Muscle of back (tissue), 13 donors: ENCODE data around the gene ADGRL3. TPM values are rescaled to one million over a fixed set of nuclear protein-coding genes. Genes with fewer than 3 reads are reported as not detected.

Source experiments
- DNase-seq, 3 donors: peaks; one replicate each; pipeline versions ENCODE4 v3.0.0 to v3.0.0-alpha.2; 2013
- long read RNA-seq, 9 donors: transcript quantifications; one replicate each; lab custom pipeline, GENCODE V29; 2026
- polyA plus RNA-seq, 10 donors: library from polyadenylated mRNA; unstranded; fragments of 120-200 nt; gene quantifications; one replicate each; pipeline ENCODE4 v1.2.1, GENCODE V29; 2013; ENCODE audit not compliant: insufficient read length in 10 of 10

The ADGRL3 gene
- polyA plus RNA-seq = 10 to 100 TPM; 20.7 to 27.5 (median 23.7) TPM
- long read RNA-seq, donor 1, partial matches to known transcripts = 15 of 15 reads
- long read RNA-seq, donor 1, other reads (novel, unspliced or antisense) = 0 of 15 reads
- long read RNA-seq, donor 2 = 0 reads
- long read RNA-seq, donor 3 = 0 reads
- long read RNA-seq, donor 4 = 0 reads
- long read RNA-seq, donor 5, full-length matches to known transcripts = 1 of 1 reads
- long read RNA-seq, donor 5, partial matches to known transcripts = 0 of 1 reads
- long read RNA-seq, donor 5, other reads (novel, unspliced or antisense) = 0 of 1 reads
- long read RNA-seq, donor 6 = 0 reads
- long read RNA-seq, donor 7 = 0 reads
- long read RNA-seq, donor 8 = 0 reads
- long read RNA-seq, donor 9 = 0 reads

- peak; percentile 51 to 95 (median 89) for DNase-seq
Observed at GRCh38 chr4:61200187-61200915, at the start of gene ADGRL3. Gene ADGRL3, plus strand, starts transcription at chr4:61200326.

DNA sequence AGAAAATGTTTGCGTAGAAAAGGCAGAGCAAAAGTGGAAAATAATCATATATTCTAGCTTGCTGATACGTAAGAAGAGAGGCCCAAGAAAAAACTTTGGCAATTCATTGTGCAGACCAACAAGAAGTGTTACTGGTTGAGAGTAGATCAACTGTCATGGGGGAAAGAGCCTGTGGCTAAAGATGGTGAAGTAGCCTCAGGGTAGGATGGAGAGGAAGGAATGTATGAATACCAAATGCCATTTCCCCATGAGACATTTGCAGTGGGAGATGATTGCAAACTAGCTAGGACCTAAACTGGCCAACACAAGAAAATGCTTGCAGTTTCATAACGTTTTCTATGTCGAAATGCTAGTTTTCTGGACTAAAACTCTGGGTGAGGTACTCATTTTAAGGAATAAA, 47.7 kb upstream of the ADGRL3 start:
- no peak for DNase-seq

GRCh38 chr4:61160478-61160877, 39.6 kb upstream of the ADGRL3 start:
- DNase-seq = no peak

- DNase-seq = no peak
Observed at GRCh38 chr4:61162116-61162515, 38.0 kb upstream of the ADGRL3 start.

DNA sequence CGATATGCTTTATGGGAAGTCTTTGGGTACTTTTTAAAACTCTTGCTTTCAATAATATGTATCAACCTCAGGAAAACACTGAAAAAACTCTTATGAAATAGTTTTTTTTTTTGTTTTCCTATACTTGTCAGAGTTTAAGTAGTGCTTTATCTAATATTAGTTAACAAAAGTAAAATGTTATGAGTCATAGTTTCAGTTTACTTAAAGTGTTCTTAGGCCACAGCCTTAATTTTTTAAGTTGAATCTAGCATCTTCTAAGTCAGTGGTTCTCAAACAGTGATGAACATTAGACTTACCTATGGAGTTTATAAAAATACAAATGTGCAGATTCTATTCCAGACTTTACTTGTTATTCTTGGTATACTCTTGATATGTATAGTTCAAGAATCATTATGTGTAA, 26.3 kb upstream of the ADGRL3 start:
- no peak for DNase-seq

GRCh38 chr4:61175495-61175894, 24.6 kb upstream of the ADGRL3 start:
- no peak for DNase-seq

- no peak for DNase-seq
Observed at GRCh38 chr4:61177367-61177766, 22.8 kb upstream of the ADGRL3 start.

DNA sequence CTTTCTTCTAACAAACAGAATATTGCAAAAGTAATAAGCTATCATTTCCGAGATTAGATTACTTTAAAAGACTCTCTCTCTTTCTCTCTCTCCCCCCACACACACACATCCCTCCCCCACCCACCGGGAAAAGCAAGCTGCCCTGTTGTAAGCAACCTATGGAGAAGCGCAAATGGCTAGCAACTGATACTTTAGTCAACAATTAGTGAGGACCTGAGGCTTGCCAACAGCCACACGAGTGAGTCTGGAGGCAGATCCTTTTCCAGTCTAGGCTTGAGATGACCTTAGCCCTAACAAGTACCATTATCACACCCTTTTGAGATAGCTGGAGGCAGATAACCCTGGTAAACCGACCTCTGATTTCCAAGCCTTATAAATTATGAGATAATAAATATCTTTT, 19.7 kb upstream of the ADGRL3 start:
- no peak for DNase-seq

DNA sequence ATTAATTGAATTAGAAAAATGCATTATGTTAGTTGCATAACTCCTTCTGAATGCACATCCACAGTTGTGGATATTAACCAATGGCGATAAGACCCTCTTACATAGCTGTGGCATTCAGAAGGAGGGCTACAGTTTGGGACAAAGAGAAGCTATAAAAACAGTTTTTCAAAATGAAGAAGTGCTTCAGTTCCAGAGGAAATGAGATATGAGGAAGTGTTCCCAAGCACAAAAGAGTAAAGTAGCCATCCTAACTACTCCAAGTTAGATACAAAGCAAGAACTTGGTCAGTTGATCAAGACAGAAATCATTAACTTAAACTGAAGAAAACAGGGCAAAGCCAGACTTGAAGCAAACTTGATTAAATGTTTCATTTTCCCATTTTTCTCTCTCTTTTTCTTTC, 17.2 kb upstream of the ADGRL3 start:
- no peak for DNase-seq

- no peak for DNase-seq
Observed at GRCh38 chr4:61185288-61185687, 14.8 kb upstream of the ADGRL3 start.

GRCh38 chr4:61192392-61192791, 7.7 kb upstream of the ADGRL3 start:
- no peak for DNase-seq

DNA sequence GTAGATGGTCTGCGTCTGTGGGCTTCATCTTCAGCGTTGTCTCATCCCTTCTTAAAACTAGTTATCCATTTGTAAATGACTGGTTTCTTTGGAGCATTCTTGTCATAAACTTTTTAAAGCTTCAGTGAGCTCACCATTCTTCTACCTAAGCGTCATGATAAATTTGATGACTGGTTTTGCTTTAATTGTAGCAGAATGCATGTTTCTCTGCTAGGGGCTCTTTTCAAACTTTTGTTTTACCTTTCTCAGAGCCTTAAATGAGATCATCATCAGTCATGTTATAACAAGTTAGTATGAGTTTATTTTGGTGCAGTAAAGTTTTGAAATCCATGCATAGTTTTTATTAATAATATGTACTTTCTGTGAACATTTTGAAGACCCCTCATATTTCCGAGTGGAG, 6.3 kb upstream of the ADGRL3 start:
- no peak for DNase-seq

DNA sequence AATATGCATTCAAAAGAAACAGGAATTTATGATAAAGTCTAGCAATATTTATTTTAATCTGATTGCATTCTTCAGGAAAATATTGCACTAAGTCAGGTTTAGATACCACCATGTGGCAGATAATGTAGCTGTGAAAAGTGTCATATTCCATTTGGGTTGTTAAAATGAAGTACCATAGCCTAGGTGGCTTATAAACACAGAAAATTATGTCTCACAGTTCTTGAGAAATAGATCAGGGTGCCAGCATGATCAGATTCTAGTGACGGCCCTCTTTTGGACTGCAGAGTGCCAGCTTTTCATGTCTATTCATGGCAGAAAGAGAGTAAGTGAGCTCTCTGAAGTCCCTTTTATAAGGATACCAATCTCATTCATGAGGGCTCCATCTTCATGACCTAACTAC, 5.6 kb upstream of the ADGRL3 start:
- no peak for DNase-seq

GRCh38 chr4:61195101-61195500, 5.0 kb upstream of the ADGRL3 start:
- DNase-seq = no peak

DNA sequence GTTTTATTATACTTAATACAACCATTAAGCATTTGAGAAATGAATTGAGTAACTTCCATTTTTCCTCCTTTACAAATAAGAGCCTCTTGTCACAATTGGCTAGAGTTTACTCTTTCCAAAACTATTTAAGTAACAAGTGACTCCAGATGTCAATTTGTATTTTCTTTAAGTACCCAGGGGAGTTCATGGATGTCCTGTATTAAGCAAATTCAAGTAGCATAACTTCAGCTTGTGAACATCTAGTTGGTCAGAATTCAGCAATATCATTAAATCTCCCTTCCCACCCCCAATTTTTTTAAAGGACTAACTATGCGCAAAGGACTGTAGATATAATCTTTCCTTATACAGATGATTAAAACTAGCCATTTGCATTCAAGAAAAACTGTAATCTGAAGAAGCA, 1.4 kb upstream of the ADGRL3 start:
- peak; percentile 28 to 76 (median 46) for DNase-seq

GRCh38 chr4:61199873-61200186, 296 bp upstream of the ADGRL3 start:
- no peak for DNase-seq

GRCh38 chr4:61200916-61201526, 895 bp downstream of the ADGRL3 start:
- peak; percentile 40 to 92 (median 67) for DNase-seq

GRCh38 chr4:61201561-61201960, 1.4 kb downstream of the ADGRL3 start:
- peak in 1 of 3 donors; percentile 78 for DNase-seq

DNA sequence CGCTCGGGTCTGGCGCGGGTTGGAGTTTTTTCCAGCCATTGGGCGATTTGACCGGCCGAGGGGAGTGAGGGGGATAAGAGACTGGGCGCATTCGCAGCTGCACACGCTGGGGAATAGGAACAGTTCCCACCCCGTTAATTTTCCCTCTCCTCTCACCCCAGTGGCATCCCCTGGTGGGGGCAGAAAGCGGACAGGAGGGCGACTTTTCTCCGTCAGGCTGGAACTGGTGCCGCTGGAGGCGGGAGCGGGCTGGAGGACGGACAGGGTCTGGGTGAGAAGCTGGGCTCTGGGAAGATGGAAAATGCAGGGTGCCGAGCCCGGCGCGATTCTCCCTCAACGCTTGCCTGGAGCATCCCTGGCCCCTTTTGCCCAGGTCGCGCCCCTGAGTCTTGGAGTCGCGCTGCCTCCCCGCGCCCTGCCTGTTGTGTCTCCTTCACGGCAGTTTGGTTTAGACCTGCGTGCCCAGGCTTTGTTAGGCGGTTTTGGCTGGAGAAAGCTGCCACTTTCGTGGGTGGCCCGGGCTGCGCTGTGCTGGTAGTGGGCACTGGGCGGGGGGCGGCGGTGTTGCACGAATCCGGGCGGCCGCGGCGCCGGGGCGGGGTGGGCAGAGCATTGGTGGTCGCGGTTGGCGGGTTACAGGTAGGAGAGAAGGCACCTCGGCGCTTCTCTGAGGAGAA, 2.0 kb downstream of the ADGRL3 start:
- DNase-seq = peak in 1 of 3 donors; percentile 78

- peak; percentile 34 to 86 (median 44) for DNase-seq
Observed at GRCh38 chr4:61202638-61203435, 2.7 kb downstream of the ADGRL3 start.

GRCh38 chr4:61203436-61203790, 3.3 kb downstream of the ADGRL3 start:
- no peak for DNase-seq
